Measurements from ENCODE around the gene LIMS2. TPM values are rescaled to one million over a fixed set of nuclear protein-coding genes. Genes with fewer than 3 reads are reported as not detected.

The LIMS2 gene, protein sequence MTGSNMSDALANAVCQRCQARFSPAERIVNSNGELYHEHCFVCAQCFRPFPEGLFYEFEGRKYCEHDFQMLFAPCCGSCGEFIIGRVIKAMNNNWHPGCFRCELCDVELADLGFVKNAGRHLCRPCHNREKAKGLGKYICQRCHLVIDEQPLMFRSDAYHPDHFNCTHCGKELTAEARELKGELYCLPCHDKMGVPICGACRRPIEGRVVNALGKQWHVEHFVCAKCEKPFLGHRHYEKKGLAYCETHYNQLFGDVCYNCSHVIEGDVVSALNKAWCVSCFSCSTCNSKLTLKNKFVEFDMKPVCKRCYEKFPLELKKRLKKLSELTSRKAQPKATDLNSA
- 144 TPM for polyA plus RNA-seq (2013, experiment 1 of 2; ENCODE audit: insufficient read length)
- 254 TPM for polyA plus RNA-seq (2013, experiment 2 of 2; ENCODE audit: insufficient read length)

DNA sequence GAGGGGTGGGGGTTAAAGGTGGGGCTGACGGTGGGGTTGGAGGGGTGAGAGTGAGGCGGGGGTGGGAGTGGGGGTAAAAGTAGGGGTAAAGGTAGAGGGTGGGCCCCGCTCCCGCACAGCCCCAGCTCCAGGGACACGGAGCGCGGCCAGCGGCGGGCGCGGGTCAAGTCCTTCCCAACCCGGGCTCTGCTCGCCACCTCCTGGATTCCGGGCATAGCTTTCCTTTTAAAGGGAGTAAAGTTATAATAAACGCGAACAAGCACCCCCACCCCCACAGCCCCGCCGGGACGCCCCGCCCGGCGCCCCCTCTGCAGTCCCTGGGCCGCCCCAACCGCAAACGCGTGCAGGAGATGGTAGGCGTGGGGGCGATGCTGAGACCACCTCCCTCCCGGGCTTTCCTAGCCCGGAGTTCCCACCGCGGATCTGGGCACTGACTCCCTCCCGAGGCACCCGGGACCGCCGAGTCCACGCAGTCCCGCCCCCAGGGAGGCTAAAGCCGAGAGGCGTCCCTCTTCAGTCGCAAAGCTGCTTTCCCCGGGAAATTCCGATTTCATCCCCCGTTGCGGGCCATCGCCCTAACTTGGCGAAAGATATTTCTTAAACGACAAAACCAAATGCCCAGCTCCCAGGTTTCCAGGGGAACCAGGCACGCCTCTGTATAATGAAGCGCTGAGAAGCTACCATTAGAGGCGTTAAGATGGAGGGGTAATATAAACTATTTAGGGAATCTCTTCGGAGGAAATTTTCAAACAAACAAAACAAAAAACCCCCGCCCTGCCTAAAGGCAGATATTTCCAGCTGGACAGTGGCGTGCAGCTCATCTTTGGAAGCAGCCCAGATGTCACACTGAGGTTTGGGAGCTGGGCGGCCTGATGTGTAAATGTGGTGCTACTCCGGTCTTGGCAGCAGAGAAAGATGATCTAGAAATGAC, at the start of gene LIMS2:
Gene LIMS2, minus strand, starts transcription at position 200 of the 931 bp plus-strand sequence. CDS start 506 bp downstream, outside the sequence.
- peak; percentile 77 for DNase-seq

DNA sequence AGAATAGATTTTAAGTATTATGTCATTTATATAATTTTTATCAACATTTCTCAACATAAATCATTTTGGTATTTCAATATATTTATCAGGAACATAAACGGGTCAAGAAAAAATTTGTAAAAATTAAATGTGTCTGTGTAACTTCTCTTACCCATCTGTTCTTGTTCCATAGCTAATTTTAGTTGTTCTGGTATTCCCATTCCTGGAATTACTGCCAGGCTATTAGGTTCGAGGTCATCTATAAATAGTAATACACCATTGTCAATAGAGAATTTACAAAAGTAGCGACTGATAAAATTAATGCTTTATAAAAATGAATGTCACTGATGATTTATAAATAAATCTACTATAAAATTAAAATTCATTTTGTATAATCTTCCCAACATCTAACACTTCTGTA, 47.5 kb upstream of the LIMS2 start:
- DNase-seq, result no peak

DNA sequence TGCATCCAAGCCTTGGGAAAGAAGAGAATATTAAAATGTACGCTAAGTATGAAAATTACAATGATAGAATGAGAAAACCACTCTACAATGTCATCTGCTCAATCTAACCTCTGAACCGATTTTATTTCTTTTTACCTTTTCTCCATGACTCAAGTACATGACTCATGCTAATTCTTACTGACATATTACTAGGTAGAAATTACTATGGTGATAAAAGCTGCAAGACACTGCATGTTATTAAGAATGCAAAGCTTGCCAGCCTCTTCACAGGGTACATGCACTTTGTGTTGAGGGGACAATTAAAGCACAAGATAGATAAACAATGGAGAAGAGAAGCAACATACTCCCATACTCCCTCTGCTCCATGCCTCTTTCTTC, 46.6 kb upstream of the LIMS2 start:
- no peak for DNase-seq

DNA sequence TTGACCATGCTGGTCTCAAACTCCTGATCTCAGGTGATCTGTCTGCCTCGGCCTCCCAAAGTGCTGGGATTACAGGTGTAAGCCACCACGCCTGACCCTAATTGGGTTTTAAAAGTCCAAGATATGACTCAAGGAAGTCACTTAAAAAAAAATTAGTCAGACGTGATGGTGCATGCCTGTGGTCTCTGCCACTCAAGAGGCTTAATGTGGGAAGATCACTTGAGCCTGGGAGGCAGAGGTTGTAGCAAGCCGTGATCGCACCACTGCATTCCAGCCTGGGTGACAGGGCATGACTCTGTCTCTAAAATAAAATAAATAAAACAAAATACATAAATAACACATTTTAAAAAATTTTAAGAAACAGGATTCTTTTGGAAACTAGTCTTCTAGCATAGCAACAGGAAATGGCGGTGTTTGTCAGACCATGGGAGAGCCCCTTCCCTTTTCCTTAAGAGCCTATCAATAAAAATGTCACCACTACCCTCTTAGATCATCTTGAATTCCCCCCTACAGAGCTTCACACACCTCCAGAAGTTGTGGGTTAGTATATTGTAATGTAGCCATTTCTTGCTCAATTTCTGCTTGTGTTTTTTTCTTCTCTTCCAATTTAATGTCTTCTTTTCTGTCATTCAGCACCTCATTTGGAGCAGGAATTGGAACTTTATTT, 46.1 kb upstream of the LIMS2 start:
- DNase-seq, result peak; percentile 83

DNA sequence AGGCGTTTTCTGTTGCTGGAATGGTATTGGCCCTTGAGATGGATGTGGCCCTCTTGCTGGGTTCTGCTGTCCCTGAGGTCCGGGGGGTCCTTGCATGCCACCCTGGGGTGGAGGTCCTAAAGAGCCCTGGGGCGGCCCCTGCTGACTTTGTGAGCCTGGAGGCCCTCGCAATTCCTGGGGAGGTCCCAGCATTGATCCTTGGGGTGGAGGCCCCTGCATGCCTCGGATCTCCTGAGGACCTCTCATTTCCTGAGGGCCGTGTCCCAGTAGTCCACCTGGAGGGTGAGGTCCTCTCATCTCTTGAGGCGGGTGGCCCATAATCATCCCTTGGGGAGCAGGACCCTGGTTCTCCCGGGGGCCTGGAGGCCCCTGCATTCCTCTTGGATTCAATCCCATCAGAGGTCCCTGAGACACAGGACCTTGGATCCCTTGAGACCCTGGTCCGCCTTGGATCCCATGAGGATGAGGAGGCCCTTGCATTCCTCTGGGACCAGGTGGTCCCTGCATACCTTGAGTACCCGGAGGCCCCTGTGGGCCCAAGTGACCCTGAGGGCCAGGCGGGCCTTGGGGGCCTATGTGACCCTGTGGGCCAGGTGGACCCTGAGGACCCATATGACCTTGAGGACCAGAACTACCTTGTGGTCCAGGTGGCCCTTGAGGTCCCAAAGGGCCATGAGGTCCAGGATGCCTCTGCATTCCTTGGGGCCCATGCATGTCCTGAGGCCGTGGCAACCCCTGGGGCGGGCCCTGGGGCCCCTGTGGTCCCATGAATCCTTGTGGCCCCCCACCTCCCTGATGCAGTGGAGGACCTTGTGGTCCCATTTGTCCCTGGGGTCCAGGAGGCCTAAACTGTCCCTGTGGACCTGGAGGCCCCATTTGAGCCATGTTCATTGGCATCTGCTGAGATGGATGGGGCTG, 44.2 kb upstream of the LIMS2 start:
- DNase-seq, result no peak

DNA sequence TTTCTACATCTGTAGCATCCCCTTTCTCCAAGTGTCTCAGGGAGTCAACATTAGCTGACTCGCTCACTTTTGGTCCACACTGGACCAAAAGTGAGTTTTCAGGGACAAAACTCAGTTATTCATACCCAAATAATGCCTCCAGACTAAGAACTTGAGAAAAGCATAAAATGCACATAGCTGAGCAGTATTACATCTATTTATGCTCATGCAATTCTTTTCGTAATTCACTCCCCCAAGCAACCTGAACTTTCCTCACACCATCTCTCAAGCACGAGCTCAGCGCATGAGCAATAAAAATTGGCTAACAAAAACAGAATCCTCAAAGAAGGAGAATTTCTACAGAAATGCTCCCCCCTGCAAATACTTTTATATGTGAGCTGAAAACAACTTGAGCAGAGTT, 42.9 kb upstream of the LIMS2 start:
- no peak for DNase-seq

DNA sequence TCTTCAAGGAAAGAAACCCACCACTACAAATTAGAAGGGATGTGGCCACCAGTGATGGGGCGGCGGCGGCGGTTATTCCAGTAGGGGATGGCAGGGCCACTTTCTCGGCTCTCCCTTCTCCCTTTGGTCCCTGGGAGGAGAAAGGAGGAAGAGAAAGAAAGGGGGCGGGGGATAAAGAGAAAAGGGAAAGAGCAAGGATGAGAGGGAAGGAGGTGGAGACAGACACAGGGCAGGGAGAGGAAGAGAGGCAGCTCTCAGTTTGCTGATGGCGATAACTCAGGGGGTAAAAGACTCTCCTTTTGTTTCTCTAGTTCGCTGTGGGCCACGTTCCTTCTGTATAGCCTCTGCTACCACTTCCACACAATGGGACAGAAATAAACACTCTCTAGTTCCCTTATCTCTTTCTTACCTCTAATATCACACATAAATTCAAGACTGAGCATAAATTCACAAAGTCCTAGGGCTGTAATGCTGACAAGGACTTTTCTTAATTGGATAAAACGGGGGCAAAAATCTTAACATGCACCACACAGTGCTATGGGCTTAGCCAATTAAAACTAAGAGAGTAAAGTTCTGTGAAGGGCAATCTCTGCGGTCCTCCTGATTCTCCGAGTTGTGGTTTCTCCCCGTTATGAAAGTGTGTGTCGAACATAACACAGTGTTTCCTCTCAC, 40.6 kb upstream of the LIMS2 start:
- DNase-seq, result no peak

DNA sequence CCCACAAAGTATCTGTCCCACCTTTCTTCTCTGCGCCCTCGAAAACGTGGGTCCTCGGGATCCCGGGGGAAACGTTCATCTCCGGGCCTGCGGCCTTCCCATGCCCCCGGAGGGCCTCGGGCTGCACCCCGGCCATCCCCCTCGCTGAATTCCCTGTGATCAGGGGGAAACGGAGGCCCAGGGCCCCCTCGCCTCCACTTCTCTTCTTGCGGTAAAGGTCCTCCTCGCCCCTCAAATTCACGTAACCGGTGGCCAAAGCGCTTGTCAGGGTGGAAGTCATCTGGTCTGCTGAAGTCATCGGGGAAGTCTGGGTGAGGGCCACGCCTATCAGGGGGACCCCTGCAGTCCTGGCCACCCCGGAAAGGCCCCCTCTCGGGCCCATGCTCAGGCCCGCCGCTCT, 38.2 kb upstream of the LIMS2 start:
- no peak for DNase-seq

DNA sequence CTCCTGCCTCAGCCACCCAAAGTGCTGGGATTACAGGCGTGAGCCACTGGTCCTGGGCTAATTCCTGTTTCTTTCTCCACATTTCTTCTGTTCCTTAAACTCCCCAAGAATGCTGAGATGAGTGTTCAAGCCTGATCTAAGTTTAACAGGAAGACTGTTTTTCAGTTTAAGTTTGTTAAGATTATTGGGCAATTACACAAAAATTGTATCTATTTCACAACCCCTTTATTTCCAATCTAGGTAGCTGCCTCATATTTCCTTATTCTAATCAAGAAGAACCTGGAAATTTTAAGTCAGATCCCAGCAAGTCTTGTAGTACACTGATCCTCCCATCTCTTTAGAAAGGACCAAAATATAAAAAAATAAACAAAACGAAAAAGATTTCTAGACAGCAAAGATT, 37.7 kb upstream of the LIMS2 start:
- DNase-seq, result no peak

DNA sequence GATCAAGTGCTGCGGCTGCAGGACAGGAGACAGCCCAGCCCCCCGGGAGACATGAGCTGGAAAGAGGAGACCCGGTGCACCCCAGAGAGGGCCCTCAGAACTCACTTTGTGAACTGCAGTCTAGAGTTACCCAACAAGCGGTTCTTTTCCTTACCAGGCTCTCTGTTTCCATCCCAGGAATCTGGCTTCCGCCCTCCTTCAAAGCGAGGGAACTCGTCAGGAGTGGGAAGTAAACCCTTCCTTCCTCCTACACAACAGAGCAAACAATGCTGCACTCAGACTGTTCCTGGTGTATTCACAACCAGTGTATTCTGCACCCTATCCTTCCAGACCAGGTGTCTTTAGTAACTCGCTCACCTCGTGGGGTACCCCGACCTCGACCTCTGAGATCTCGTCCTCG, 34.0 kb upstream of the LIMS2 start:
- DNase-seq, result no peak

DNA sequence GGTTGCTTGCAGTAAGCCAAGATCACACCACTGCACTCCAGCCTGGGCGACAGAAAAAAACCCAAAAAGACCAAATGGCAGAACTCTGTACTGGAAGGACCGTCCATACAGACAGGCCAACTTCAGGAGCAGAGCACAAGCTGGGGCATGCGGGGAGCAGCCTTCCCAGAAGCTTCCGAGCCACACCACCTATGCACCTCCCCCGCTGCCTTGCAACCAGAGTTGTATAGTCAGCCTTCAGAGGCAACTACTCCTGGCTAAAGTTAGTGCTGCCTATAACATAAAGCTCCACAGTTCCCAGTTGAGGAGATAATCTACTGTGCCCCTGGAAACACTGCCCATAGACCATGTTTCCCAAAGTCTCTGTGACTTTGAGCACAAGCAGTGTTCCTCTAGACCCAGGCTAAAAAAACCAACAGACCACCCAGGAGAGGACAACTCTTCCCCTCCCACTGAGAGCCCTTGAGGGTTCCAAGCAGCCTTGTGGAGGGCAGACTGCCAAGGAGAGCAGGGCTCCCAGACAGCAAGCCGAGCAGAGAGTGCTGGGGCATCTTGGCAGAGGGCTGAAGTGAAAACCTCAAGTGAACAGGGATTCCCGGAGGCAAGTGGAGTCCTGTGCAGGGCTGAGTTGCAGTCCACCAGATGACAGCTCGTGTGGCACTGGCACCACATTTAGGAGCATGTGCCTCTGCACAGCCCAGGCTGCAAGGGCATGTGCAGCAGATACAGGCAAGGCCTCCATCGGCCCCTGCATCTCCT, 32.7 kb upstream of the LIMS2 start:
- DNase-seq, result peak; percentile 19

DNA sequence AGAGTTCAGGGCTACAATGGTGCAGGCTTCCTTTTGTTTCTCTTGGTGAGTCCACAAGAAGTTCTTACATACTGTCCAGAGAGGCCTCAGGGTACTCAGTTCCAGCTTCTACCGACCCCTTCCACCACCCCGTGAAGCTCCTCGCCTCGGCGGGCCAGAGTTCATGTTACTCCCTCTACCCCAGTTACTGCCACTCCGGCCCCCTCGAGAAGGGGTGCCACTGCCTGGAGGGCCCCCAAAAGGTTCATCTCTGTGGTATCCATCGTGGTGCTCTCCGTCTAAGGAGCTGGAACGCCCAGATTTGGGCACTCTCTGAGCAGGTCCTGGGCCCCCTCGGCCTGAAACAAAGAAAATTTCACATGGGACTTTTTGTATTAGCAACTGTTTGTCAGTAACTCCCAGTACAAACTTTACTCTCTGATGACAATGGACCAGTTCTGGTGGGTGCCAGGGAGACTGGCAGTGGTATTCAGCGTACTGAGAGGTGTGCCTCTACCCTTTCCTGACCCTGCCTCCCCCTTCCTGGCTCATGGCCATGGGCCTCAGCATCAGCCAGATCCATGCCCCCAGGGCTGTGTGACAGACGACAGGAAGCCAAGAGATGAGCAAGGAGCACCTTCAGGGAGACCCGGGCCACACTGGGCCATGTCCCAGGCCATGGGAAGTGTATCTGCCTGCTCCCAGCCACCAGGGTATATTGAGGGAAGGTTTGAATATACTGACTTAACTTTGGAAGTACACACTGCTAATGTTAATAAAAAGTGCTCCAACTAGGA, 31.1 kb upstream of the LIMS2 start:
- DNase-seq, result no peak

DNA sequence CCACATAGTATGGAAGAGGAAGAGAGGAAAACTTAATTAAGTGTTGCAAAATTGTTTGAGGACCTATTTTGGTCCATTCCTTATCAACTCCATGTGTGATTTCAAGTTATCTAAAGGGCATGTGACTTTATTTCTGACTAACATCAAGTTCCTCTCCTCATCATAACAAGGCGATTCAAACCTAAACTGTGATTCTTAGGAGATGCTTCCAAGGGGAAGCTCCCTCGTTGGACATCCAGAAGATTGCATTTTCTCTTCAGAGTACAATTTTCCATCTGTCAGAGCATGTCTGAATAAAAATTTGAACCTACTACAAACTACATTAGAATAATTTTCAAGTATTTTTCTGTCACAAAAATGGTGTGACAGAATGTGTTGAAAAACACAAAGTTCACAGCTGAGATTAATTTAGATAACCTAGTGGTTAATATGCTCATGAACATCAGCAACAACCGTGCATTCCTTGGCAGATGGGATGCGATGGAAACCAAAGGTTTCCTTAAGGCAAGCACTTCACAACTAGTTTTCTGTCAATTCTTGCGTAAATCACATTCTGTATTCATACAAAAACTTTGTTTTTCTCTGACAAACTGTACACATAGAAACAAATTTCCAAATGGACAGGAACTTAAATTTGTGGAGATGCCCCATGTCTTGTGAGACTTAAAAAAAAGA, 30.2 kb upstream of the LIMS2 start:
- no peak for DNase-seq

DNA sequence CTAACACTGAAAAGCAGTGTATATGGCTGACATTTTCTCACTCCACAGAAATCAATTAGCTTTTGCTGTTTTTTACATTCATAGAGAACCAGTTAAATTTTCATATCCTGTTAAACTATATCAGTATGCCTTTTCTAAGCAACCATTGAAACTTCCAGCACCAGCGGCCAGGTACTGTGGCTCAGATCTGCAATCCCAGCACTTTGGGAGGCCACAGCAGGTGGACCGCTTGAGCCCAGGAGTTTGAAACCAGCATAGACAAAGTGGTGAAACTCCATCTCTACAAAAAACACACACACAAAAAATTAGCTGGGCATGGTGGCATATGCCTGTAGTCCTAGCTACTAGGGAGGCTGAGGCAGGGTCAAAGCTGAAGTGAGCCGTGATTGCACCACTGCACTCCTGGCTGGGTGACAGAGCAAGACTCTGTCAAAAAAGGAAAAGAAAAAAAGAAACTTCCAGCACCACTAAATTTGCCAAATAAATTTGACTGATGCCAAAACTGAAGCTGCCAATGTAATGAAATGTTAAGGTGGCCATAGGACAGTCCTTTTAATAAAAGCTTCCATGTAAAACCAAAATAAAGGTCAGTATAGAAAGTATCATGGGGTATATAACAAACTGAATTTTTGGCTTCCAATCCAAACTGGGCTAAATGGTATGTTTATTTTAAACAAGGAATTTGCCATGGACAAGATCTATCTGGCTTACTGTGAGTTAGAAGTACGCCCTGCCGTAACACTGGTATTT, 29.5 kb upstream of the LIMS2 start:
- DNase-seq, result no peak

DNA sequence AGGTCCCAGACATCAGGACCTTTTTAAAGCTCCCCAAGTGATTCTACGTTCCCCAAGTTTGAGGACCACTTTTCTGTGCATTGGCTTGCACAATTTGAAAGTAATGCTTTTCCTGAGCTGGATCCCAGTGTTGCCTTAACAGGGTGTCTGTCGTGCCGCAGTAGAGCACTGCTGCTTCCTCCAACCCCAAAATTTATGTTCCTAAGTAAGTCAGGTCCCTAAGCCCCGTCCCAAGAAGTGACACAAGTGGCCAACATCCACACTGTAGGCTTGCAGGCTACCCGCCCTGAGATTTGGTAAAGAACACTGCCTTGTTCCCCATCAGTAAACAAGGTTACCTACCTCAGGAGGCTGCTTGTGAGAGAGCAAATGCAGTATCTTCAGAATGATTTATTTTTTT, 28.0 kb upstream of the LIMS2 start:
- DNase-seq, result no peak

DNA sequence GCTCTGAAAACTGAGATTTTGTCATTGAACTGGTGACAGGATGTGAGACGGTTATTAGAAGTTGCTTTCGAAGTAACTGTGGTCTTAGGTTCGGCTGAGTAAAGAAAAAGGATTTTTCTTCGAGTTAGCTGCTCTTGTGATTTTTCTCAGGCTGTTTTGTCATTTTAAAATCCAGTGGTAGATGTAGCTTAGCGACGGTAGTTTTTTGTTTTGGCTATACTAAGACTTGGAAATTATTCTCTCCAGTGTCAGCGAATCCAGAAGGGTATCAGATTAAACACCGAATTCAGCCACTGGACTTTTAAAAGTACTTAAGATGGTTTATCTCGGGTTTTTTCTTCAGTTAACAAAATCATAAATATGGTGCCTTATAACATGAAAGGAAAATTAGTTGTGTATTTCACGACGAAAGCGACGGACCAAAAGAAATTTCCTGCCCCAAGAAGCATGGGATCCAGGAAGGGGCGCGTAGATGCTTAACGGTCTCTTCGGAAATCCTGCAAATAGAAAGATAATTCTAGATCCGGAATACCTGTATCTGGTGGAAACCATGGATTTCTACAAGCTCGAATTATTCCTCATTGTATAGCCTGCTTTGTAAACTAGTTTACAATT, 27.2 kb upstream of the LIMS2 start:
- no peak for DNase-seq

DNA sequence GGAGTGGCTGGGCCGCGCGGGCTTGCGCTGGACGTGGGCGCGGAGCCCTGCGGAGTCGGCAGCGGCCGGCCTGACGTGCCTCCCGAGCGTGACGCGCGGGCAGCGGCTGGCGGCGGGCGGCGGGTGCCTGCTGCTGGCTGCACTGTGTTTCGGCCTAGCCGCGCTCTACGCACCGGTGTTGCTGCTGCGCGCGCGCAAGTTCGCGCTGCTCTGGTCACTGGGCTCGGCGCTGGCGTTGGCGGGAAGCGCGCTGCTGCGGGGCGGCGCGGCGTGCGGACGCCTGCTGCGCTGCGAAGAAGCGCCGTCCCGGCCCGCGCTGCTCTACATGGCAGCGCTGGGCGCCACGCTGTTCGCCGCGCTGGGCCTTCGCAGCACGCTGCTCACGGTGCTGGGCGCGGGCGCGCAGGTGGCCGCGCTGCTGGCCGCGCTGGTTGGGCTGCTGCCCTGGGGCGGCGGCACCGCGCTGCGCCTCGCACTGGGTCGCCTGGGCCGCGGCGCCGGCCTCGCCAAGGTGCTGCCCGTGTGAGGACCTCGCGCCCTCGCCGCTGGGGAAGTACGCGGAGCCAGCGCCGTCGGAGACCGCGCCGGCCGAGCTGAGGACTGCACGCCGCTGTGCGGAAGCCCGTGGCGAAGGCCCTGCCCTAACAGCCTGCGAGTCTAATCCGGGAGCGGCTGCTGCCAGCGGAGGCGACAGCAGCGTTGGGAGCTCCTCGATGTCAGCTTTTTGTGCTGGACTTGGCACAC, 26.5 kb upstream of the LIMS2 start:
- DNase-seq, result peak; percentile 78
